SK-N-DZ (cell line): ENCODE data around the gene SPOCK1.

Experiments
- DNase-seq: peaks from one replicate; pipeline ENCODE4 v3.0.0-alpha.2; 2015; ENCODE audit warnings: low spot score

SPOCK1 gene

DNA sequence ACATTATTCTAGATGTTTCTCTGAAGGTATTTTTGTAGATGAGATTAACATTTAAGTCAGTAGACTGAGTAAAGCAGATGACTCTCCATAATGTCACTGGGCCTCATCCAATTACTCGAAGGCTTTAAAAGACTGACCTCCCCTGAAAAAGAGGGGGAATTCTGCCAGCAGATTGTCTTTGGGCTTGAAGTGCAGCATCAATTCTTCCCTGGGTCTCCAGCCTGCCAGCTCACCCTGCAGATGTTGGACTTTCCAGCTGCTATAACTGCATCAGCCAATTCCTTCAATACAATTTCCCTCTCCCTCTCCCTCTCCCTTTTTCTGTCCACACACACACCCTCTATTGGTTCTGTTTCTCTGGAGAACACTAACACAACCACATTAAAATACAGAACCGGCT, 472.8 kb downstream of the SPOCK1 start:
- no peak for DNase-seq

DNA sequence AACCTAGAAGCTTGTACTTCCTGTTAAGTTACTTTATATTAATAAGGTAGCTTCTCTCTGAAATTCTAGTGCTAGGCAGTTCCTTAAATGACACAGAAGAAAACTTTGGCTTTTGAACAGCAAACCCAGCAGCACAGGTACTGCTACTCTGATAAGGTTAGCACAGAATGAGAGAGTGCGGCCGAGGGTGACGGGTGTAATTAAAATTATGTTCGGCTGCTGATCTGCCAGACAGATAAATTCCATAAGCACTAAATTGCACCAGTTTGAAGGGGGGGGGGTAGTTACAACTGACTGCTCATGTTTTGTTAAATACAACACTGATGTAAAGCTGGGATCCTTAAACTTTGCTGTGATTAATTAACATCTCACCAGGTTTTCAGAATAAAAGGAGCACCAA, 475.1 kb downstream of the SPOCK1 start:
- no peak for DNase-seq

DNA sequence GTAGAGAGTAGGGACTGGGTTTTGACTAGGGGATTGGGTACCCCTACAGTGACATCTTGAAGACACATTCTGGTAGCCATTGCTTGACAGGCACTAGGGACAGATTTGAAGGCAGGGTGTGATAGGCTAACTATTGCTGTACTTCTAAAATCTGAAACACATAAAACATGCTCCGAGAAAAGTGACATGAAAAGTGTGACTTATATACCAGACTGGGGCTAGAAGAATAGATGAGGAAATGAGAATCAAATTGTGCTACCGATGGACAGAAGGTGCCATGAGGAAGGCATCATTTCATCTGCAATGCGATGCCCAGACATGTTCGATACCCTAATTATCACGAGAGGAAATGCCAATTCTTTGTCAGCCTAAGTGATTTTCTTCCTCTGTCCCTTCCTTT, 475.8 kb downstream of the SPOCK1 start:
- no peak for DNase-seq

GRCh38 chr5:137022725-137023124, 476.4 kb downstream of the SPOCK1 start:
- no peak for DNase-seq

DNA sequence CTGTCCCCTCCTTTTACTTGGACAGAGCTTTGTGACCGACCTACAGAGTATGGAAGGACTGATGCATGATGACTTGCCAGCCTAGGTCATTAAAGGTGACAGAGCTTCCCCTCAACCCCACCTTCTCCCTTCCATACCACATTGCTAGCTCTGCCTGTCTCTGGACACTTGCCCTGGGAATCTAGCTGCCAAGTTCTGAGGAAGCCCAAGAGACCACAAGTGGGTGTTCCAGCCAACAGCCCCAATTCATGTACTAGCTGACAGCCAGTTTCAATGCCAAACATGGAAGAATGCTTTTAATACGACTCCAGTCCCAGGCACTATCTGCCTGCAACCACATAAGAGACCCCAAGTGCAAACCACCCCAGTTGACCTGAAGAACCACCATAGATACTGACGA, 477.1 kb downstream of the SPOCK1 start:
- no peak for DNase-seq

DNA sequence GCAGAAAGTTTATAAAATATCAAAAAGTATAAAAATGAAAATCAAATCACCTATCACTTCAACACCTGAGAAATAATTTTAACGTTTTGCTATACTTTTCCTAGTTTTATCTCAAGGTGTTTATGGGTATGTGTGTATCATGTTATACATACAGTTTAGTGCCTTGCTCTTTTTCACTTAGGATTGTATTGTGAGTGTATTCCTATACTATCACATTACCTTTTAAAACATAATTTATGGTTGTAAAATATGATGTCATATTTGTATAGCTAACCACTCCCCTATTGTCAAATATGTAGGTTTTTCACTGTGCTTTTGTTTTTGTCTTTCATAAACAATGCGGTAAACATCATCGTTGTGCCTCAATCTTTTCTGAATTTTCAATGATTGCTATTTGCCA, 479.9 kb downstream of the SPOCK1 start:
- DNase-seq, result no peak

DNA sequence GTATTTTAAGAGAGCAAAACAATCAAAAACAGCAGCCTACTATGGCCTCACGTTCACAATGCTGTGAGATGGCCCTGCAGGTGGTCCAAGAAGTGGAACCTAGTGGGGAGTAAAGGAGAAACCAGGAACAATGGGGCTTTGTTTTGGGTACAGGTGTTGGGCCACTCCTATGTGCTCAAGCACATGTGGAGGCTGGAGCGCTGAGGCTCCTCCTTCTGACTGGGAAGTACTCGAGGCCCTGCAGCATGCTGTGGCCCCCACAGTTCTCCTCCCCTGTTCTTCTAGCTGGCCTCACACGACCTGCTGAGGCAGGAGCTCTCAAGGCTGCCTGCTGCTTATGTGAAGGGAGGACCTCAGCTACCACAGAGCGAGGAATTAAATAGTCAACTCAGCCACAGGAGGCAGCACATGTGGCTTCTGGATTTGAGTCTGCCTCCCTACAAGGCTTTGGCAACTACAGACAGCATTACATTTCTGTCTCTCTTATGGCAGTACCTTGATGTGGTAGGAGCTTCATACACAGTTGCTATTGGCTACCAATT, 482.3 kb downstream of the SPOCK1 start:
- DNase-seq, result no peak

- no peak for DNase-seq
Observed at GRCh38 chr5:137015540-137016116, 483.5 kb downstream of the SPOCK1 start.

GRCh38 chr5:137014731-137015130, 484.4 kb downstream of the SPOCK1 start:
- no peak for DNase-seq

GRCh38 chr5:137010226-137010625, 488.9 kb downstream of the SPOCK1 start:
- no peak for DNase-seq

DNA sequence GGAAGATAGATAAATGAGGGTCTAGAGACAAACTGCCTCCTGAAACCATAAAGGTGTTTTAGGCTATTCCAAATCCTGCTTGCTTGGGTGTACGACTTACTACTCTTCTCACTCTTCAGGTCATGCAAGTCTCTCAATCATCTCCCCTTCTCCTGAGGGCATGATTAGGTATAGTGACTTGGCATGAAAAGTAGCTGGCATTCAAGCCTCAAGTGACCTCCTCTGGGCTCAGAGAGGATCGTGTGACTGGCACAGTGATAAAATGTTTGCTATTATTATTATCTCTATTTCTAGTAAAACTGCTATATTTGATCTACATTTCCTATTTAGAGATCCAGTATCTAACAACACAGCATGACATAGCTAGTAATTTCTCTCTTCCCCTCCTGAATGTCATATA, 494.8 kb downstream of the SPOCK1 start:
- DNase-seq, result no peak

- peak; percentile 3 for DNase-seq
Observed at GRCh38 chr5:137001026-137001569, 498.0 kb downstream of the SPOCK1 start.

- no peak for DNase-seq
Observed at GRCh38 chr5:136999787-137000186, 499.3 kb downstream of the SPOCK1 start.

DNA sequence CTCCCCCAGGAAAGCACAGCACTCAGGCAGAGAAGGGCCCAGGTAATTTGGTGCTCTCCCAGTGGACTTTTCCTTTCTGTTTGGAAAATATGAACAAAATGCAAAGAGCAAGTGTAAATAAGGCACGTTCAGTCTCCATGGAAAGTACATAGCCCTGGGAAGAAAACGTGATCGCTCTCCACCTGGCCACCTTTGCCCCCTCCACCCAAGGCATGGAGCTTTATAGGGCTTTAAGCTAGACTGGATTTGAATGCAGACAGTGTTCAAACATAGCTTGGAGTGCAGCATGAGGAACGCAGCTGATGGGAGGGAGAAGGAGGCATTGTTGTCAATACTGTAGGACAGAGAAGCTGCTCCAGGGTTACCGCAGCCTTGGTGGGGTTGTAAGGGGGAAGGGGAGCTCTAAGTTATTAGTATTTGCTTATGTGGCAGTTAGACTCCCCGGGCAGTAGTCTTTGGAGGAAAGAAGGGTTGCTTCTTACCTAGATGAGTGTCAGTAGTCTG, 500.2 kb downstream of the SPOCK1 start:
- DNase-seq, result no peak

GRCh38 chr5:136994154-136994553, 505.0 kb downstream of the SPOCK1 start:
- no peak for DNase-seq

- DNase-seq, result no peak
Observed at GRCh38 chr5:136992796-136993489, 506.2 kb downstream of the SPOCK1 start.

DNA sequence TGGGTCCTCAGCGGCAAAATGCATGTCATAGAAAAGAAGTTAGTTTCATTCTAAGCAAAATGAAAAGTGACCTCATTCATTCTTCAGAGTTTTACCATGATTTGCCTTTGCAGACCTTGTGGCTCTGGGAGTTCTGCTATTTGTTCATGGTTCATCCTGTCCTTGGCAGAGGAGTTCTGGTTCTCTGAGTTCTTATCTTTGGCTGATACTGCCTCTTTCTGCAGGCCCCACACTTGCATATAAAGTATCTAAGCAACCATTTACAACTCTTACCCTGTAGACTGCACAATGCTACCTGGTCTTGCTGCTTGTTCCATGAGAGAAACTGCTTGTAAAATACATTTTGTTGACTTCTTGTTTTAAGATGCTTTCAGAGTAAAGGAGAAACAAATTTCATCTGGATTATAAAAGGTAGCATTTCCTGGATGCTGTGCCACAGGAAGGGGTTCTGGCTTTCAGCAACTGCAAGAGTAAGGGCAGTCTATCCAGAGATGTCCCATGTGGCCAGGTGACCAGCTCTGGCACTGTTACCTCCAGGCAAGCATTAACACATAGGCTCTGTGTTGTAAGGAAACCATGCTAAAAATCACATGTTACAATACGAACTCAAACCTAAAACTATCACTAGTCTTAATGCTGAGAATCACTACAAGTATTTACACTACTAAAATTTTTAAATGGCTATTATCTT, 513.2 kb downstream of the SPOCK1 start:
- no peak for DNase-seq

DNA sequence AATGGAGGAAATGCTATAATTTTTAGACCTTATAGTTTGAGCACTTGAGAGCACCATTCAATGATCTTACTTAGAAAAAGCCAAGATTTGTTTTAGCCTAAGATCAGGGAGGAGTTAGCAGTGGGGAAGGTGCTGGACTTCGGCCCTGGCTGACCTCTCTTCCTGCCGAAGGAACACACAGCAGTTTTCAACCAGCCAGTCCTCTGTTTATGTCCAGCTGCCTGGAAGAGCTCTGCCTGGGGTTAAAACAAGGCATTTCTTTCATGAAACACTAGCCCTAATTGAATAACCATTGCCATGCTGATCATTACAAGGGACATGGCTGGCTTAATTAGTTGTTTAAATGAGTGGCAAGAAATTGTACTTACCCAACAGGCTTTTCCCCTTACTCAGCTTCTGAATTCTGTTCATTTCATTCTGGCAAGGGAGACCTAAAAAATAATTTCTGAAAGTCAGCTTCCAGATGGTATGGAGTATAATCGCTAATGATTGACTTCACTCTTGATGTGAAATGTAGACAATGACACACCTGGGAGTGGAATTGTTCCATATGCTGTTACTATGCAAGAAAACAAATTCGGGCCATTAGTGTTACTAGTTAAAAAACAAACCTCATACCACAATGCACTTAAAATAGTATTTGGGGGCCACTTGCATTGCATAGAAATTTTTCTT, 514.2 kb downstream of the SPOCK1 start:
- DNase-seq, result no peak

GRCh38 chr5:136981936-136982335, 517.2 kb downstream of the SPOCK1 start:
- DNase-seq, result no peak

- DNase-seq, result no peak
Observed at GRCh38 chr5:136979131-136979530, 520.0 kb downstream of the SPOCK1 start.

GRCh38 chr5:136963504-136963903, 535.6 kb downstream of the SPOCK1 start:
- no peak for DNase-seq

GRCh38 chr5:136957428-136957827, 541.7 kb downstream of the SPOCK1 start:
- DNase-seq, result no peak
